GM13976 (cell line): ENCODE results near the gene MAGEC2.

ENCODE experiments used
- DNase-seq: peaks from one replicate; pipeline ENCODE4 v3.0.0; 2012; ENCODE audit warnings: low spot score
- CTCF ChIP-seq: IDR thresholded peaks from 2 replicates; pipeline ENCODE4 v1.5.1; 2012; ENCODE audit warnings: borderline replicate concordance, mild to moderate bottlenecking; ENCODE audit not compliant: insufficient read depth; ENCODE audit errors: extremely low read depth, missing control alignments, control extremely low read depth
- in situ Hi-C: fragments of 300-500 bp; cut with MboI; formaldehyde crosslinking; loops from one replicate; pipeline ENCODE4 v1.12.0; 2022; ENCODE audit warnings: low sequenced_read_pairs, mixed read lengths, inconsistent platforms; ENCODE audit not compliant: unreplicated experiment

The MAGEC2 gene, protein sequence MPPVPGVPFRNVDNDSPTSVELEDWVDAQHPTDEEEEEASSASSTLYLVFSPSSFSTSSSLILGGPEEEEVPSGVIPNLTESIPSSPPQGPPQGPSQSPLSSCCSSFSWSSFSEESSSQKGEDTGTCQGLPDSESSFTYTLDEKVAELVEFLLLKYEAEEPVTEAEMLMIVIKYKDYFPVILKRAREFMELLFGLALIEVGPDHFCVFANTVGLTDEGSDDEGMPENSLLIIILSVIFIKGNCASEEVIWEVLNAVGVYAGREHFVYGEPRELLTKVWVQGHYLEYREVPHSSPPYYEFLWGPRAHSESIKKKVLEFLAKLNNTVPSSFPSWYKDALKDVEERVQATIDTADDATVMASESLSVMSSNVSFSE

DNA sequence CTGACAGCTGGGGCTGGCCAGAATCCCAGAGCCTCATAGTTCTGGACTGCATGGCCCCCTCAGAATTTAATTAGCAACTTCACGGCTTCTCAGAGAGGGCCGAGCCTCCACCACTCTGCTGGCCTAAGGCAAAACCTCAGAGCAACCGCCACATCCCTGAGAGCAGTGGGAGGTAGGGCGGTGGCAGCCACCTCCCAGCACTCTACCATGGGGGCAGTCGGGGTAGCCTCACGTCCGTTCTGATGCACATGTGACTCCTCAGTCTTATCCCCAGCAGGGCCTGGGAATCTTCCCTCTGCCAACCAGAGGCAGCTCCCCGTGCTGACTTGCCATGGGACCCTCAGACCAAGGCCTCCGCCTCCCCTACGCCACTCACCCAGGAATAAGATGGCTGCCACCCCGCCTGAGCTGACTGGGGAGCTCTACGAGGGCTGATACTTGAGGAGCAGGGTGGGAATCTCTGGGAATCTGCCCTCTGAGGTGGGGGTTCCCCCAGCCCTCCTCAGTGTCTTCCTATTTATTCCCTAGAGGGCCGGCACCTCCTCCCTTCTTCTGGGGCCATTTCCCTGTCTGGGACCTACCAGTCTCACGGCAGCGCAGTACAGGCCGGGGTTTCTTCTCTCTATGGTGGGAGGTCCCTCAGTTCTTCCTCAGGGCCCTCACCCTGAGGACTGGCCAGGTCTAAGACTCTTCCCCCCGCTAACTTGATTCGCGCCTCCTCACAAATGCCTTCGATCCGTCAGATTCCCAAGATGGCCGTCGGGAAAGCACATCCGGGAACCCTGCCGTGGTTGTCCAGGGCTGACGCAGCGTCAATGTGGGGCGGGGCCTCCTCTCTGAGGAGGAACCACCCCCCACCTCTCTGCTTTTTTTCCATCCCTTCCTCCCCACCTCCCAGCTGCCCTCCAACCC, at the start of gene MAGEC2:
Gene MAGEC2, minus strand, starts transcription at position 769 of the 912 bp plus-strand sequence. CDS start 1,303 bp downstream, outside the sequence.
- no peak for TF ChIP-seq CTCF
- DNase-seq = no peak
- in situ Hi-C loops = no loop called here

- no peak for DNase-seq
- in situ Hi-C loops = no loop called here
- no peak for TF ChIP-seq CTCF
Observed at GRCh38 chrX:142251680-142252079, 46.6 kb upstream of the MAGEC2 start.

DNA sequence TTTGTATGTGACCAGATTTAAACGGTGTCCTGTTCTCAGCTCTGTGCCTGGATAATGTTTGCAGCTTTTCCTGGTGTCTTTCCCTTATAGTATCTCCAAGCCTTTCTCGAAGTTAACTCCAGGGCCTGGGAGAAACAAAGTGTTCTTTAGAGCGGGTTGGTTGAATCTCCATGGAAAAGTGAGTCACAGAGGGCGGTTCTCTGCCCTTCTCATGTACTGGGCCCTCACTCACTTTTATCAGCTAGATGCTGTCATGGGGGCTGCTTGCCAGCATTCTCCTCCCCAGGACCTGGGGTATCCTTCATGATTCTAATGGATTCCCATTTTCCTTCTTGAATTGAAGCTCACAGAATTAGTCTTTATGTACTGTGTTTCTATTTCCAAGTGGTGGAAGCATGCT, 46.1 kb upstream of the MAGEC2 start:
- no peak for TF ChIP-seq CTCF
- in situ Hi-C loops = no loop called here
- no peak for DNase-seq

DNA sequence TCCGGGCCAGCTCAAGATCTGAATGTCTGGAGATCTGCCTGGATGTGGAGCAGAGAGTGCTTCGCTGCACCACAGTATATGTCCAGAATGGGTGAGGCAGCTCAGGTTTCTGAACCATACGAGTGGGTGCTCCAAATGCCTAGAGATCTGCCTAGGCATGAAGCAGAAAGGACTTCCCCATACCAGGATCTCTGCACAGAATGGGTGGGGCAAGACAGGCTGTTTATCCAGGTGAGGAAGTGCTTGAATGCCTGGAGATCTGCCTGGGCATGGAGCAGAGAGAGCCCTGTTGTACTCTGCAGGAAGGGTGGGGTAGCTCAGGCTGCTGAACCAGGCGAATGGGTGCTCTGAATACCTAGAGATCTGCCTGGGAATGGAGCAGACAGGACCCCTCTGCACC, 45.4 kb upstream of the MAGEC2 start:
- in situ Hi-C loops = no loop called here
- DNase-seq = no peak

GRCh38 chrX:142249721-142250120, 44.6 kb upstream of the MAGEC2 start:
- no peak for TF ChIP-seq CTCF
- no peak for DNase-seq
- in situ Hi-C loops = no loop called here

More for the DNA sequence above, 45.4 kb upstream of the MAGEC2 start:
- TF ChIP-seq CTCF = no peak

DNA sequence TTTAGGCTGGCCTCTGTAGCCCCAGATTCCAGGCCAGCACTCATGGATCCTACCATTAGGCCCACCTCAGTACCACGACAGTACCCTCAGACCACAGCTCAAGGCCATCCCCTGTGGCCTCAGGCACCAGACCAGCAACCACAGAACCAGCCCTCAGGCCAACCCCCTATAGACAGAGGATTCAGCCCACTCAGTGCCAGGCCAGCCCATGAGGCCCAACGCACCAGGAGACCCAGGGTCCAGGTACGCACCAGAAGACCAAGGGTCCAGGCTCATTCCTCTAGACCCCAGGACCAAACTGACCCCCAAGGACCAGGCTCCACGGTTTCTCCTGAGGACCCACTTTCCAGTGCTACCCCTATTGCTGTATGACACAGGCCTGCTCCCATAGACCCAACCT, 39.5 kb upstream of the MAGEC2 start:
- no peak for TF ChIP-seq CTCF
- DNase-seq = no peak
- in situ Hi-C loops = no loop called here
